Smooth muscle cell (in vitro differentiated cells): Measurements from ENCODE around the gene ZP1. TPM values are rescaled to one million over a fixed set of nuclear protein-coding genes. Genes with fewer than 3 reads are reported as not detected.

ENCODE experiments used
- DNase-seq: peaks from one replicate; lab custom pipeline; 2025; ENCODE audit not compliant: unreplicated experiment; lab: John Stamatoyannopoulos, UW
- H2AFZ ChIP-seq: fragments of 200-600 bp; sonication (generic); 2 replicates; pipeline ENCODE4 v1.6.0; 2016; ENCODE audit warnings: antibody characterized with exemption, low read depth, mild to moderate bottlenecking
- H3F3A ChIP-seq: fragments of 200-600 bp; sonication (generic); 2 replicates; pipeline ENCODE4 v1.6.0; 2017; ENCODE audit warnings: antibody characterized with exemption, low read depth
- H3K27ac ChIP-seq: fragments of 200-600 bp; sonication (generic); 2 replicates; pipeline ENCODE4 v1.5.1; 2016; ENCODE audit warnings: low read depth, mild to moderate bottlenecking
- H3K27me3 ChIP-seq: fragments of 200-600 bp; sonication (generic); 2 replicates; pipeline ENCODE4 v1.6.1; 2016; ENCODE audit warnings: low read depth, mild to moderate bottlenecking
- H3K36me3 ChIP-seq: fragments of 200-600 bp; sonication (generic); 2 replicates; pipeline ENCODE4 v1.5.1; 2016; ENCODE audit warnings: low read depth
- H3K4me1 ChIP-seq: fragments of 200-600 bp; sonication (generic); 2 replicates; pipeline ENCODE4 v1.5.1; 2016; ENCODE audit warnings: low read depth
- H3K4me2 ChIP-seq: fragments of 200-600 bp; sonication (generic); 2 replicates; pipeline ENCODE4 v1.6.0; 2016; ENCODE audit warnings: mild to moderate bottlenecking
- H3K4me3 ChIP-seq: fragments of 200-600 bp; sonication (generic); 2 replicates; pipeline ENCODE4 v1.5.1; 2016; ENCODE audit warnings: mild to moderate bottlenecking
- H3K79me2 ChIP-seq: fragments of 200-600 bp; sonication (generic); 2 replicates; pipeline ENCODE4 v1.6.0; 2016; ENCODE audit warnings: low read depth, mild to moderate bottlenecking
- H3K9ac ChIP-seq: fragments of 200-600 bp; sonication (generic); 2 replicates; pipeline ENCODE4 v1.6.0; 2016; ENCODE audit warnings: low read depth
- H3K9me3 ChIP-seq: fragments of 200-600 bp; sonication (generic); replicated peaks from 2 replicates; pipeline ENCODE4 v1.5.1; 2016; ENCODE audit warnings: low read depth
- H4K20me1 ChIP-seq: fragments of 200-600 bp; sonication (generic); 2 replicates; pipeline ENCODE4 v1.6.0; 2016; ENCODE audit warnings: low read depth
- CTCF ChIP-seq: fragments of 200-600 bp; sonication (generic); IDR thresholded peaks from 2 replicates; pipeline ENCODE4 v1.5.1; 2017; ENCODE audit warnings: borderline replicate concordance, mild to moderate bottlenecking, antibody characterized with exemption; ENCODE audit not compliant: insufficient read depth, poor library complexity, severe bottlenecking
- WGBS: methylation state at CpG from one replicate; pipeline ENCODE4 v1.1.7; 2016; ENCODE audit warnings: low lambda C conversion rate; 5-methylcytosine and 5-hydroxymethylcytosine counted together
- polyA plus RNA-seq: library from polyadenylated mRNA; unstranded; fragments of >200 nt; fragmentation: Nextera tagmentation; extraction: Ambion mirVana; gene quantifications from 2 replicates; pipeline ENCODE4 v1.2.1, GENCODE V29; 2016
- total RNA-seq: library from RNA; depleted of rRNA; stranded (reverse); fragments of >200 nt; gene quantifications from 2 replicates; pipeline ENCODE4 v1.2.3, GENCODE V29; 2014

The ZP1 gene
- total and polyA plus RNA-seq, 2 experiments from 2014 or later: 0.94 to 2.9 TPM

- Histone ChIP-seq H3K9ac (peak within 1 kb of the TSS; percentile 88), H3K9me3 (no peaks in the 10 kb centered on the region), H3K27ac (peak within 1 kb of the TSS; percentile 89), H4K20me1 (peaks cover 14% of the 10 kb centered on the region), H3K36me3 (no peaks in the 10 kb centered on the region), H3K79me2 (peaks cover 28% of the 10 kb centered on the region), H3K4me1 (peaks cover 16% of the 10 kb centered on the region), H3F3A (no peaks in the 10 kb centered on the region), H2AFZ (peak within 1 kb of the TSS; percentile 97), H3K4me3 (peak within 1 kb of the TSS; percentile 77), H3K4me2 (peak within 1 kb of the TSS; percentile 97), H3K27me3 (peaks cover 6% of the 10 kb centered on the region)
- TF ChIP-seq CTCF: no peak
- peak; percentile 66 for DNase-seq
- under 1% methylated on average over 64 of the region's 70 CpGs for WGBS
Measured at GRCh38 chr11:60913793-60914632, 46.7 kb downstream of the ZP1 start, which contains the start of gene TMEM109. TMEM109 (plus strand) TSS chr11:60914158; CDS start chr11:60919694, 5,536 bp downstream.

- Histone ChIP-seq H3K9ac (peak overlapping the region; percentile 88), H3F3A (no peaks in the 10 kb centered on the region), H3K79me2 (peaks cover 32% of the 10 kb centered on the region), H3K4me1 (peaks cover 16% of the 10 kb centered on the region), H3K4me3 (peak overlapping the region; percentile 77), H2AFZ (peak overlapping the region; percentile 97), H3K27ac (peak overlapping the region; percentile 89), H3K36me3 (no peaks in the 10 kb centered on the region), H3K4me2 (peak overlapping the region; percentile 97), H3K27me3 (peaks cover 6% of the 10 kb centered on the region), H3K9me3 (no peaks in the 10 kb centered on the region), H4K20me1 (peaks cover 19% of the 10 kb centered on the region)
- WGBS: 2% methylated on average over 31 of the region's 31 CpGs
- TF ChIP-seq CTCF: no peak
- DNase-seq: no peak
Measured at GRCh38 chr11:60914633-60915247, 47.4 kb downstream of the ZP1 start.

GRCh38 chr11:60915248-60915914, 48.0 kb downstream of the ZP1 start:
- H3K9ac ChIP-seq: peak overlapping the region; percentile 88
- 14% methylated on average over 16 of the region's 17 CpGs for WGBS
- H3K27ac ChIP-seq: peak overlapping the region; percentile 89
- H2AFZ ChIP-seq: peak overlapping the region; percentile 97
- peaks cover 16% of the 10 kb centered on the region for H3K4me1 ChIP-seq
- TF ChIP-seq CTCF: peak; percentile 10
- peaks cover 32% of the 10 kb centered on the region for H3K79me2 ChIP-seq
- no peaks in the 10 kb centered on the region for H3K36me3 ChIP-seq
- peaks cover 19% of the 10 kb centered on the region for H4K20me1 ChIP-seq
- H3K4me3 ChIP-seq: peak overlapping the region; percentile 77
- peak overlapping the region; percentile 97 for H3K4me2 ChIP-seq
- no peak for DNase-seq
- H3F3A ChIP-seq: no peaks in the 10 kb centered on the region
- H3K9me3 ChIP-seq: no peaks in the 10 kb centered on the region
- H3K27me3 ChIP-seq: peaks cover 4% of the 10 kb centered on the region
